Cardiac muscle cell (in vitro differentiated cells and primary cell): ENCODE results near the gene SOX10. TPM values are rescaled to one million over a fixed set of nuclear protein-coding genes. Genes with fewer than 3 reads are reported as not detected.
A peak's percentile ranks its signal among the peaks of the same experiment; 100 is the strongest.

Experiments used
- DNase-seq, 2 donors: peaks; one replicate each; pipeline versions ENCODE4 v3.0.0 to v3.0.0-alpha.2; 2010 to 2017; ENCODE audit warnings: low read depth in 1 of 2, low spot score in 1 of 2
- H3K27ac ChIP-seq: fragments of 200-600 bp; sonication (generic); 2 replicates; pipeline ENCODE4 v1.5.1; 2016
- H3K27me3 ChIP-seq: fragments of 200-600 bp; sonication (generic); 2 replicates; pipeline ENCODE4 v1.6.0; 2016; ENCODE audit warnings: control low read depth
- H3K36me3 ChIP-seq: fragments of 200-600 bp; sonication (generic); 2 replicates; pipeline ENCODE4 v1.5.1; 2016; ENCODE audit warnings: control low read depth
- H3K4me1 ChIP-seq: fragments of 200-600 bp; sonication (generic); 2 replicates; pipeline ENCODE4 v1.8.1; 2017; ENCODE audit warnings: low read depth, mild to moderate bottlenecking, mixed run types
- H3K4me3 ChIP-seq: fragments of 200-600 bp; sonication (generic); 2 replicates; pipeline ENCODE4 v1.5.1; 2016; ENCODE audit warnings: mild to moderate bottlenecking
- H3K9me3 ChIP-seq: fragments of 200-600 bp; sonication (generic); 2 replicates; pipeline ENCODE4 v1.5.1; 2017; ENCODE audit warnings: low read depth, mild to moderate bottlenecking, control low read depth
- CTCF ChIP-seq: IDR thresholded peaks from 2 replicates; pipeline ENCODE4 v1.5.1; 2012; ENCODE audit warnings: low read depth, mild to moderate bottlenecking, low read length
- polyA plus RNA-seq: library from polyadenylated mRNA; unstranded; fragments of >200 nt; fragmentation: Nextera tagmentation; extraction: Ambion mirVana; gene quantifications from 2 replicates; pipeline ENCODE4 v1.2.1, GENCODE V29; 2016
- total RNA-seq: library from RNA; depleted of rRNA; stranded (reverse); fragments of >200 nt; gene quantifications from 2 replicates; pipeline ENCODE4 v1.2.3, GENCODE V29; 2016

SOX10 gene
- total and polyA plus RNA-seq, 2 experiments from 2014 or later: 0.03 TPM; not detected in 1

GRCh38 chr22:37989146-37990045 is 5.0 kb upstream of the SOX10 start:
- no peak overlapping the region for H3K27ac ChIP-seq
- no peaks in the 10 kb centered on the region for H3K4me1 ChIP-seq
- TF ChIP-seq CTCF: no peak
- H3K27me3 ChIP-seq: peaks cover 6% of the 10 kb centered on the region
- H3K36me3 ChIP-seq: no peaks in the 10 kb centered on the region
- H3K4me3 ChIP-seq: no peak overlapping the region
- no peak for DNase-seq
- H3K9me3 ChIP-seq: no peaks in the 10 kb centered on the region

GRCh38 chr22:37986371-37986770 is 2.0 kb upstream of the SOX10 start:
- H3K9me3 ChIP-seq: no peaks in the 10 kb centered on the region
- no peaks in the 10 kb centered on the region for H3K36me3 ChIP-seq
- no peaks in the 10 kb centered on the region for H3K4me1 ChIP-seq
- TF ChIP-seq CTCF: no peak
- no peak overlapping the region for H3K4me3 ChIP-seq
- no peak for DNase-seq
- H3K27me3 ChIP-seq: peaks cover 33% of the 10 kb centered on the region
- H3K27ac ChIP-seq: no peak overlapping the region

GRCh38 chr22:37985751-37986281 is 1.5 kb upstream of the SOX10 start:
- H3K4me3 ChIP-seq: no peak overlapping the region
- TF ChIP-seq CTCF: no peak
- no peaks in the 10 kb centered on the region for H3K4me1 ChIP-seq
- H3K9me3 ChIP-seq: no peaks in the 10 kb centered on the region
- DNase-seq: no peak
- no peak overlapping the region for H3K27ac ChIP-seq
- H3K27me3 ChIP-seq: peaks cover 33% of the 10 kb centered on the region
- H3K36me3 ChIP-seq: no peaks in the 10 kb centered on the region

GRCh38 chr22:37985050-37985585 is 763 bp upstream of the SOX10 start:
- Histone ChIP-seq H3K4me1 (no peaks in the 10 kb centered on the region), H3K27me3 (peaks cover 33% of the 10 kb centered on the region), H3K9me3 (no peaks in the 10 kb centered on the region), H3K4me3 (no peak overlapping the region), H3K36me3 (no peaks in the 10 kb centered on the region), H3K27ac (no peak overlapping the region)
- no peak for DNase-seq
- no peak for TF ChIP-seq CTCF

GRCh38 chr22:37982938-37983859 is 1.2 kb downstream of the SOX10 start:
- Histone ChIP-seq H3K9me3 (no peaks in the 10 kb centered on the region), H3K4me3 (no peak overlapping the region), H3K36me3 (no peaks in the 10 kb centered on the region), H3K4me1 (no peaks in the 10 kb centered on the region), H3K27ac (no peak overlapping the region), H3K27me3 (peaks cover 33% of the 10 kb centered on the region)
- no peak for DNase-seq
- peak; percentile 36 for TF ChIP-seq CTCF
